K562 (cell line): ENCODE measurements around the gene DLGAP3. TPM values are rescaled to one million over a fixed set of nuclear protein-coding genes. Genes with fewer than 3 reads are reported as not detected.

Source experiments
- AFF1 ChIP-seq, 2 experiments: fragments of 450-650 bp; IDR thresholded peaks; 2 replicates each; pipeline ENCODE4 v1.6.1; 2018; ENCODE audit warnings: mild to moderate bottlenecking in 2 of 2, low read depth in 1 of 2; ENCODE audit not compliant: partially characterized antibody in 2 of 2
- FOXA3 ChIP-seq, 2 experiments: fragments of 450-650 bp in 1 of 2; sonication (generic) in 1 of 2; formaldehyde crosslinking; IDR thresholded peaks in 1 of 2; conservative IDR thresholded peaks in 1 of 2; 2 replicates each; pipeline versions ENCODE4 v1.4.0 to v1.8.0; 2020 to 2022; ENCODE audit warnings: mild to moderate bottlenecking in 2 of 2, missing genetic modification reagents in 1 of 2
- L3MBTL2 ChIP-seq: fragments of 450-650 bp; IDR thresholded peaks from 2 replicates; pipeline ENCODE4 v1.6.1; 2016; ENCODE audit warnings: mild to moderate bottlenecking, moderate library complexity
- NFYB ChIP-seq: IDR thresholded peaks from 2 replicates; pipeline ENCODE4 v1.6.1; 2011; ENCODE audit warnings: mild to moderate bottlenecking, moderate library complexity; ENCODE audit not compliant: insufficient read length; ENCODE audit errors: extremely low read depth
- RBM34 ChIP-seq: fragments of 200-400 bp; formaldehyde crosslinking; IDR thresholded peaks from 2 replicates; pipeline ENCODE4 v1.6.1; 2018; ENCODE audit warnings: low read length, borderline replicate concordance; ENCODE audit not compliant: insufficient read depth
- SNRNP70 ChIP-seq: fragments of 200-400 bp; formaldehyde crosslinking; optimal IDR thresholded peaks from 2 replicates; pipeline ENCODE3; 2017; ENCODE audit warnings: low read depth, low read length
- U2AF2 ChIP-seq: fragments of 200-400 bp; formaldehyde crosslinking; optimal IDR thresholded peaks from 2 replicates; pipeline ENCODE3; 2017; ENCODE audit warnings: low read depth, mild to moderate bottlenecking, low read length
- ZBTB43 ChIP-seq: sonication (generic); formaldehyde crosslinking; IDR thresholded peaks from 2 replicates; pipeline ENCODE4 v1.8.0; 2023; ENCODE audit warnings: mild to moderate bottlenecking, missing genetic modification reagents
- ZHX1 ChIP-seq: fragments of 150-350 bp; conservative IDR thresholded peaks from 2 replicates; pipeline ENCODE4 v1.6.1; 2014; ENCODE audit warnings: low read length
- ZNF717 ChIP-seq: fragments of 250-450 bp; sonication (Bioruptor Pico); IDR thresholded peaks from 2 replicates; pipeline ENCODE4 v1.5.0; 2021
- polyA plus RNA-seq, 8 experiments: library from polyadenylated mRNA; depleted of rRNA in 4 of 8; stranded (reverse) in 5 of 8; unstranded in 3 of 8; fragments of >200 nt; fragmentation: Nextera tagmentation in 2 of 8; fragmentation: Illumina TruSeq in 1 of 8; extraction: Ambion mirVana in 2 of 8; extraction: Trizol in 1 of 8; gene quantifications; 2 replicates each; pipeline versions ENCODE4 v1.2.1 to v1.2.3, GENCODE V29; 2011 to 2014; ENCODE audit warnings: inconsistent platforms in 1 of 8, missing spikeins in 1 of 8
- total RNA-seq, 7 experiments: library from RNA; depleted of rRNA in 6 of 7; stranded (reverse); fragments of >200 nt in 6 of 7; fragmentation: Illumina TruSeq in 2 of 7; extraction: Trizol in 2 of 7; gene quantifications; 2 replicates each; pipeline versions ENCODE4 v1.2.1 to v1.2.3, GENCODE V29; 2011 to 2021; ENCODE audit warnings: low replicate concordance in 1 of 7
- TF ChIP-seq, protein P1 (sequence below): fragments of 450-650 bp; formaldehyde crosslinking; IDR thresholded peaks from 2 replicates; pipeline ENCODE4 v1.4.0; 2020; ENCODE audit warnings: mild to moderate bottlenecking, mixed read lengths
- TF ChIP-seq, protein P2 (sequence below): sonication (generic); formaldehyde crosslinking; IDR thresholded peaks from 2 replicates; pipeline ENCODE4 v1.8.0; 2022; ENCODE audit warnings: mild to moderate bottlenecking, low read depth, missing genetic modification reagents
- TF ChIP-seq, protein P3 (sequence below): fragments of 250-450 bp; sonication (Bioruptor Pico); IDR thresholded peaks from 2 replicates; pipeline ENCODE4 v1.6.1; 2021; ENCODE audit warnings: mild to moderate bottlenecking

Gene DLGAP3
- total and polyA plus RNA-seq, 9 of the 15 experiments (the other 6 are each of a cell fraction or from before 2014, with no cell fraction given) = 0.01 to 0.16 (median 0.07) TPM; not detected in 6

DNA sequence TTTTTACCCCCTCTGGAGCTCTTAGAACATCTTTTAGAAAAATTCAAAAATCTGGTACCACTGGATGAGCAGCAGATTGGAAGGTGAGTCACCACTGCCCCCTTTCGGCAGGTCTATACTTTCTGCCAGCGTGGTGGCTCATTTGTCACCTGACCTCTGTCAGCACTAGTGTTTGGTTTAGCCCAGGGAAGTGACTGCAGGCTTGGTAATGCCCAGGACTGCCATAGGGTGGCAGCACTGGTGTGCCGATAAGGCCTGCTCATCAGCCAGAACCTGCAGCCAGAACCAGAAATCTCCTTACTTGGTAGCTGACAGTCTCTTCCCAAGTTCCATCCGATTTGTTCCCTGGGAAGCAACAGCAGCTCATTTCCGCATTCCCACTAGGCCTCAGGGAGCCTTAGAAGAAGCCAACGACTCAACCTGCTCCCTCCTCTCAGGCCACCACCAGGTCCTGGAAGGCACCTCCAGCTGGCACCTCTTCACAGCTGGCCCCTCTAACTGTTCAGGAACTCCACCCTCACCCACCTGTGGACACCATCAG, 76.7 kb downstream of the DLGAP3 start (continued):
- TF ChIP-seq AFF1 (IDR thresholded peaks at IDR 0.05; ENCODE audit: low read depth in 1 of 2, partially characterized antibody in 2 of 2) = no peak
- no peak for TF ChIP-seq NFYB
- TF ChIP-seq ZHX1 = no peak
- TF ChIP-seq L3MBTL2 = peak; percentile 44; the same call in 1 of the 2 replicates
- TF ChIP-seq SNRNP70 = no peak
- no peak for TF ChIP-seq ZNF717 (CRISPR knock-in tag)
- TF ChIP-seq RBM34 = no peak
- TF ChIP-seq ZBTB43 = no peak
- TF ChIP-seq U2AF2 = no peak
- TF ChIP-seq, protein P1, sequence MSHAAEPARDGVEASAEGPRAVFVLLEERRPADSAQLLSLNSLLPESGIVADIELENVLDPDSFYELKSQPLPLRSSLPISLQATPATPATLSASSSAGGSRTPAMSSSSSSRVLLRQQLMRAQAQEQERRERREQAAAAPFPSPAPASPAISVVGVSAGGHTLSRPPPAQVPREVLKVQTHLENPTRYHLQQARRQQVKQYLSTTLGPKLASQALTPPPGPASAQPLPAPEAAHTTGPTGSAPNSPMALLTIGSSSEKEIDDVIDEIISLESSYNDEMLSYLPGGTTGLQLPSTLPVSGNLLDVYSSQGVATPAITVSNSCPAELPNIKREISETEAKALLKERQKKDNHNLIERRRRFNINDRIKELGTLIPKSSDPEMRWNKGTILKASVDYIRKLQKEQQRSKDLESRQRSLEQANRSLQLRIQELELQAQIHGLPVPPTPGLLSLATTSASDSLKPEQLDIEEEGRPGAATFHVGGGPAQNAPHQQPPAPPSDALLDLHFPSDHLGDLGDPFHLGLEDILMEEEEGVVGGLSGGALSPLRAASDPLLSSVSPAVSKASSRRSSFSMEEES = peak; percentile 75
- TF ChIP-seq, protein P2, sequence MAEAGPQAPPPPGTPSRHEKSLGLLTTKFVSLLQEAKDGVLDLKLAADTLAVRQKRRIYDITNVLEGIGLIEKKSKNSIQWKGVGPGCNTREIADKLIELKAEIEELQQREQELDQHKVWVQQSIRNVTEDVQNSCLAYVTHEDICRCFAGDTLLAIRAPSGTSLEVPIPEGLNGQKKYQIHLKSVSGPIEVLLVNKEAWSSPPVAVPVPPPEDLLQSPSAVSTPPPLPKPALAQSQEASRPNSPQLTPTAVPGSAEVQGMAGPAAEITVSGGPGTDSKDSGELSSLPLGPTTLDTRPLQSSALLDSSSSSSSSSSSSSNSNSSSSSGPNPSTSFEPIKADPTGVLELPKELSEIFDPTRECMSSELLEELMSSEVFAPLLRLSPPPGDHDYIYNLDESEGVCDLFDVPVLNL (CRISPR knock-in tag) = 0 out of 2 replicates have a peak, but pooled peaks have one; percentile 10
- TF ChIP-seq FOXA3 (CRISPR knock-in tag; conservative IDR thresholded peaks at IDR 0.05 in 1 of 2, IDR thresholded peaks at IDR 0.05 in 1 of 2) = no peak
- TF ChIP-seq, protein P3, sequence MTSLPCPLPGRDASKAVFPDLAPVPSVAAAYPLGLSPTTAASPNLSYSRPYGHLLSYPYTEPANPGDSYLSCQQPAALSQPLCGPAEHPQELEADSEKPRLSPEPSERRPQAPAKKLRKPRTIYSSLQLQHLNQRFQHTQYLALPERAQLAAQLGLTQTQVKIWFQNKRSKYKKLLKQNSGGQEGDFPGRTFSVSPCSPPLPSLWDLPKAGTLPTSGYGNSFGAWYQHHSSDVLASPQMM = no peak
